Endodermal cell (in vitro differentiated cells): ENCODE results near the gene BARX1. TPM values are rescaled to one million over a fixed set of nuclear protein-coding genes. Genes with fewer than 3 reads are reported as not detected.
A peak's percentile ranks its signal among the peaks of the same experiment; 100 is the strongest.

Source experiments
- DNase-seq: peaks from one replicate; pipeline ENCODE4 v3.0.0-alpha.2; 2017
- H3K27ac ChIP-seq: 2 replicates; pipeline ENCODE4 v1.5.1; 2013; ENCODE audit warnings: mild to moderate bottlenecking, low read depth, low read length, moderate library complexity
- H3K27me3 ChIP-seq: 2 replicates; pipeline ENCODE4 v1.6.1; 2013; ENCODE audit warnings: mild to moderate bottlenecking, low read length, moderate library complexity; ENCODE audit not compliant: insufficient read depth, control insufficient read depth, poor library complexity, severe bottlenecking
- H3K36me3 ChIP-seq: 2 replicates; pipeline ENCODE4 v1.7.0; 2013; ENCODE audit warnings: mild to moderate bottlenecking, low read length, moderate library complexity; ENCODE audit not compliant: control insufficient read depth, insufficient read depth
- H3K4me1 ChIP-seq: one replicate; pipeline ENCODE4 v1.7.0; 2013; ENCODE audit warnings: low read length; ENCODE audit not compliant: control insufficient read depth, insufficient read depth
- H3K4me3 ChIP-seq: 2 replicates; pipeline ENCODE4 v1.5.1; 2013; ENCODE audit warnings: mild to moderate bottlenecking, low read length, moderate library complexity
- H3K9ac ChIP-seq: 2 replicates; pipeline ENCODE4 v1.6.1; 2013; ENCODE audit warnings: mild to moderate bottlenecking, low read length, moderate library complexity; ENCODE audit not compliant: poor library complexity, severe bottlenecking; ENCODE audit errors: extremely low read depth
- H3K9me3 ChIP-seq: 2 replicates; pipeline ENCODE4 v1.6.1; 2013; ENCODE audit warnings: mild to moderate bottlenecking, low read length, moderate library complexity; ENCODE audit not compliant: control insufficient read depth
- H3K27ac Mint-ChIP-seq: 2 replicates; pipeline ENCODE4 v1.8.0; 2020; ENCODE audit warnings: mixed read lengths
- H3K27me3 Mint-ChIP-seq: 2 replicates; pipeline ENCODE4 v1.8.0; 2021; ENCODE audit warnings: mild to moderate bottlenecking, mixed read lengths; ENCODE audit not compliant: insufficient read depth
- H3K36me3 Mint-ChIP-seq: 2 replicates; pipeline ENCODE4 v1.8.0; 2020; ENCODE audit warnings: low read depth, mixed read lengths
- H3K4me1 Mint-ChIP-seq: 2 replicates; pipeline ENCODE4 v1.8.0; 2020; ENCODE audit warnings: mixed read lengths
- H3K4me3 Mint-ChIP-seq: 2 replicates; pipeline ENCODE4 v1.8.0; 2020; ENCODE audit warnings: mild to moderate bottlenecking, moderate library complexity, mixed read lengths
- H3K9me3 Mint-ChIP-seq: 2 replicates; pipeline ENCODE4 v1.8.0; 2020; ENCODE audit warnings: mild to moderate bottlenecking, mixed read lengths
- WGBS, 2 experiments: methylation state at CpG; one replicate each; pipeline versions ENCODE4 v1.1.5 to v1.1.7; 2013; ENCODE audit warnings: missing lambda C conversion rate in 2 of 2, mixed read lengths in 1 of 2; ENCODE audit not compliant: insufficient coverage in 1 of 2, insufficient read length in 1 of 2; 5-methylcytosine and 5-hydroxymethylcytosine counted together
- total RNA-seq, 2 donors: library from RNA; stranded (reverse); fragmentation: NEBNext Ultra II Directional in 1 of 2; extraction: Animal tissue kit (Norgen Biotek cat#: 25700) in 1 of 2; gene quantifications; 2 replicates in 1 of 2; 3 replicates in 1 of 2; pipeline ENCODE4 v1.2.1, GENCODE V29; 2021
- TF ChIP-seq, protein P1 (sequence below): fragments of 200-600 bp; sonication (generic); conservative IDR thresholded peaks from 2 replicates; pipeline ENCODE4 v1.5.0; 2021; ENCODE audit warnings: antibody characterized with exemption, mild to moderate bottlenecking

Gene BARX1
- total RNA-seq, 2 donors from 2014 or later = 0.35 TPM; not detected in 1

GRCh38 chr9:93904649-93905472 is 50.3 kb downstream of the BARX1 start:
- Mint-ChIP-seq H3K4me3 (no peak overlapping the region), H3K4me1 (no peaks in the 10 kb centered on the region), H3K36me3 (no peaks in the 10 kb centered on the region), H3K27me3 (peaks cover 3% of the 10 kb centered on the region), H3K9me3 (peaks cover 2% of the 10 kb centered on the region), H3K27ac (no peak overlapping the region)
- no peak overlapping the region for H3K4me3 ChIP-seq
- H3K36me3 ChIP-seq = no peaks in the 10 kb centered on the region
- 75 to 85% methylated on average over 4 to 12 of the region's 12 CpGs for WGBS, 2 experiments
- TF ChIP-seq, protein P1, sequence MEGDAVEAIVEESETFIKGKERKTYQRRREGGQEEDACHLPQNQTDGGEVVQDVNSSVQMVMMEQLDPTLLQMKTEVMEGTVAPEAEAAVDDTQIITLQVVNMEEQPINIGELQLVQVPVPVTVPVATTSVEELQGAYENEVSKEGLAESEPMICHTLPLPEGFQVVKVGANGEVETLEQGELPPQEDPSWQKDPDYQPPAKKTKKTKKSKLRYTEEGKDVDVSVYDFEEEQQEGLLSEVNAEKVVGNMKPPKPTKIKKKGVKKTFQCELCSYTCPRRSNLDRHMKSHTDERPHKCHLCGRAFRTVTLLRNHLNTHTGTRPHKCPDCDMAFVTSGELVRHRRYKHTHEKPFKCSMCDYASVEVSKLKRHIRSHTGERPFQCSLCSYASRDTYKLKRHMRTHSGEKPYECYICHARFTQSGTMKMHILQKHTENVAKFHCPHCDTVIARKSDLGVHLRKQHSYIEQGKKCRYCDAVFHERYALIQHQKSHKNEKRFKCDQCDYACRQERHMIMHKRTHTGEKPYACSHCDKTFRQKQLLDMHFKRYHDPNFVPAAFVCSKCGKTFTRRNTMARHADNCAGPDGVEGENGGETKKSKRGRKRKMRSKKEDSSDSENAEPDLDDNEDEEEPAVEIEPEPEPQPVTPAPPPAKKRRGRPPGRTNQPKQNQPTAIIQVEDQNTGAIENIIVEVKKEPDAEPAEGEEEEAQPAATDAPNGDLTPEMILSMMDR = no peak
- H3K9ac ChIP-seq = no peak overlapping the region
- no peaks in the 10 kb centered on the region for H3K27me3 ChIP-seq
- H3K4me1 ChIP-seq = no peaks in the 10 kb centered on the region
- no peaks in the 10 kb centered on the region for H3K9me3 ChIP-seq
- no peak overlapping the region for H3K27ac ChIP-seq
- peak; percentile 18 for DNase-seq

- no peak overlapping the region for H3K9ac ChIP-seq
- H3K27me3 ChIP-seq = no peaks in the 10 kb centered on the region
- H3K4me1 ChIP-seq = no peaks in the 10 kb centered on the region
- Mint-ChIP-seq H3K4me3 (no peak overlapping the region), H3K27ac (no peak overlapping the region), H3K9me3 (peaks cover 2% of the 10 kb centered on the region), H3K4me1 (no peaks in the 10 kb centered on the region), H3K27me3 (peaks cover 3% of the 10 kb centered on the region), H3K36me3 (no peaks in the 10 kb centered on the region)
- H3K9me3 ChIP-seq = no peaks in the 10 kb centered on the region
- WGBS, 2 experiments = 92 to 94% methylated on average over 7 to 10 of the region's 10 CpGs
- H3K36me3 ChIP-seq = no peaks in the 10 kb centered on the region
- peak; percentile 35 for DNase-seq
- TF ChIP-seq, protein P1 = no peak
- no peak overlapping the region for H3K27ac ChIP-seq
- H3K4me3 ChIP-seq = no peak overlapping the region
Measured at GRCh38 chr9:93903886-93904648, 51.1 kb downstream of the BARX1 start.

DNA sequence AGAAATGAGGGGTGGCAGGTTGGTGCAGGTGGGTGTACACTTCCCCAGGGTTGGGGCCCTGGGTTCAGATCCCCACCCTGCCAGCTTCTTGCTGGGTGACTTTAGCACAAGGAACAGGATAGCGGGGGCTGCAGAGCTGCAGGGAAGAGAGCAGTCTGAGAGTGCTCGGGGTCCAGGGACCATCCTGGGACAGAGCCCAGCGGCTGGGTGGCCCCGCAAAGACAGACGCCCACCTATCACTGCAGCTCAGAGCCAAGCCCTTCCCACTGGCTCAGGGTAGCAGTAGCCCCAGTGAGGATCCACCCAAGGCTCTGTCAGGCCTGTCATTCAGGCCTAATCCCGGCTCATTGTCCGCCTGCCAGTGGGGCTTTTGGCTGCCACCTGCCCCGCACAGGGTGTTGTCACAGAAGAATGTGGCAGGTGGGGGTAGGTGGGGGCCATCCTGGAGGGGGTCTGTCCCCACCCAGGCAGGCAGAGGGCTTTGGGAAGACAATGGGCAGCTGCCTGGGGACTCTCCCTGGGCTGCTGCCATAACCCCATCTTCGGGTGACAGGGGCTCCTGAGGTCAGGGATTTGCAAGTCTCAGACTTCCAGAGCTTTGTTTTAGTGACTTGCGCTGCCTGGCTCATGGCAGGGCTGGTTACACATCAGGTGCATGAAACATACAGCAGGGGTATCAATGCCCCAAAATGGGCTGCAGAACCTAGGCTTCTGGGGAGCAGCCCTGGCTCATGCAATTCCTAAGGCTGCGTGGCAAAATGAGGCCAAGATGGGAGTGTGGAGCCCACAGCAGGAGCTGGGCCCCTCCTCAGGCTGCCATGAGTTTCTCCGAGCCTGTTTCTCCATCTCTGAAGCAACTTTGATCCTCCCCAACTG is 52.1 kb downstream of the BARX1 start:
- Mint-ChIP-seq H3K4me3 (no peak overlapping the region), H3K9me3 (peaks cover 2% of the 10 kb centered on the region), H3K4me1 (no peaks in the 10 kb centered on the region), H3K36me3 (no peaks in the 10 kb centered on the region), H3K27me3 (peaks cover 3% of the 10 kb centered on the region), H3K27ac (no peak overlapping the region)
- 67 to 70% methylated on average over 5 to 12 of the region's 12 CpGs for WGBS, 2 experiments
- Histone ChIP-seq H3K4me1 (no peaks in the 10 kb centered on the region), H3K36me3 (no peaks in the 10 kb centered on the region), H3K9me3 (no peaks in the 10 kb centered on the region), H3K4me3 (no peak overlapping the region), H3K27ac (no peak overlapping the region), H3K9ac (no peak overlapping the region), H3K27me3 (no peaks in the 10 kb centered on the region)
- TF ChIP-seq, protein P1 = no peak
- DNase-seq = peak; percentile 61
